ENCODE results near the gene TAF6L.

GRCh38 chr11:62732830-62733229 is 38.4 kb upstream of the TAF6L start:
- peak in 1 of 3 experiments; percentile 9 for TF ChIP-seq CTCF (optimal IDR thresholded peaks at IDR 0.05 in 1 of 3, IDR thresholded peaks at IDR 0.05 in 1 of 3, conservative IDR thresholded peaks at IDR 0.05 in 1 of 3; ENCODE audit: extremely low read depth in 1 of 3, insufficient read depth in 2 of 3, low read length in 3 of 3)
- TF ChIP-seq EZH2 (IDR thresholded peaks at IDR 0.05; ENCODE audit: low read length): no peak

Measured in keratinocyte (primary cell).